ENCODE results near the gene ADARB2. TPM values are rescaled to one million over a fixed set of nuclear protein-coding genes. Genes with fewer than 3 reads are reported as not detected.

The ADARB2 gene
- total RNA-seq = 1 to 10 TPM in 3 of 4 donors, under 1 TPM in 1; 0.80 to 4.9 (median 2.3) TPM

DNA sequence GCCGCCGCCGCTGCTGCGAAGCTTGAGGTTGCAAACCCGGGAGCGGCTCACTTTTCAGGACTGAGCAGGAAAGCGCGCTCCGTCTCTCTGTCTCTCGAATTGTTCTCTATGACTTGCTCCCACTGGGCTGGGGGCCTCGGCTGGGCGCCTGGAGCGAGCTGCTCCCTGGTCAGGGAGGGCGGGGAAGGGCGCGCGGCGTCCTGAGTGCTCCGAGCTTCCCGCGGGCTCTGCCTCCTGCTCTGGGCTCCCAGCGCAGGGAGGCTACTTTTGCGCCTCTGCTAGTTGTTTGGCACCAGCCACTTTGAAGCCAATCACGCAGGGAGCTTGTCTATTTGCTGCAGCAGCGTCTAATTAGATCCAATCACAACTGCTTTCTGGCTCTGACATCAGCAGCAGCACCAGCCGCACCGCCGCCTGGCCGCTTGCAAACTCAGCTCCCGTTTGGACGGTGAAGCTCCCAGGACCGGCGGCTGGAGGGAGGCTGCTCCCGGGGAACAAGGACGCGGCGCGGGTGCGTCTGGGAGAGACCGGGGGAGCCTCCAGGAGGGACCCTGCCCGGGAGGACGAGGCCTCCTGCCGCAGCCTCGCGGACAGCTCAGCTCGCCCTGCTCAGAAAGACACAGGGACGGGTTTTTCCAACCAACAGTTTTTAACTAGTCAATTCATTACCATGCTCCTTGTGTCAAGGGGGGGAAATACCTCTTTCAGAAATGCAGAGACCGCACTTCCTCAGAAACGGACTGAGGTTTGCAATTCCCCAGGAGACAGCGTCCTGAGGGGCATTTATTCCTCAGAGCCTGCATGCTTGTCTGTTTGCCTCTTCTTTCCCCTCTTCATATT lies at the start of gene ADARB2:
ADARB2 (minus strand) TSS at position 304 of the 840 bp plus-strand sequence.
- Histone ChIP-seq H3K4me1 (peaks cover 0 to 12% (median 4%) of the 10 kb centered on the region in 4 donors), H3K27me3 (peaks cover 76% of the 10 kb centered on the region), H3K27ac (no peak within 1 kb of the TSS), H3K4me3 (peak within 1 kb of the TSS in 1 of 4 donors; percentile 18), H3K9me3 (no peaks in the 10 kb centered on the region), H3K36me3 (no peaks in the 10 kb centered on the region)
- in situ Hi-C loops (cut with MboI; ENCODE audit: low pct_ligation_motif_present in 1 of 4, low pct_unique_long_range_greater_than_20kb in 1 of 4, low sequenced_read_pairs in 3 of 4) = no loop called here
- no peak for TF ChIP-seq POLR2AphosphoS5 (IDR thresholded peaks at IDR 0.05)
- TF ChIP-seq EP300 (IDR thresholded peaks at IDR 0.05; ENCODE audit: low read depth) = no peak
- TF ChIP-seq, protein P1, sequence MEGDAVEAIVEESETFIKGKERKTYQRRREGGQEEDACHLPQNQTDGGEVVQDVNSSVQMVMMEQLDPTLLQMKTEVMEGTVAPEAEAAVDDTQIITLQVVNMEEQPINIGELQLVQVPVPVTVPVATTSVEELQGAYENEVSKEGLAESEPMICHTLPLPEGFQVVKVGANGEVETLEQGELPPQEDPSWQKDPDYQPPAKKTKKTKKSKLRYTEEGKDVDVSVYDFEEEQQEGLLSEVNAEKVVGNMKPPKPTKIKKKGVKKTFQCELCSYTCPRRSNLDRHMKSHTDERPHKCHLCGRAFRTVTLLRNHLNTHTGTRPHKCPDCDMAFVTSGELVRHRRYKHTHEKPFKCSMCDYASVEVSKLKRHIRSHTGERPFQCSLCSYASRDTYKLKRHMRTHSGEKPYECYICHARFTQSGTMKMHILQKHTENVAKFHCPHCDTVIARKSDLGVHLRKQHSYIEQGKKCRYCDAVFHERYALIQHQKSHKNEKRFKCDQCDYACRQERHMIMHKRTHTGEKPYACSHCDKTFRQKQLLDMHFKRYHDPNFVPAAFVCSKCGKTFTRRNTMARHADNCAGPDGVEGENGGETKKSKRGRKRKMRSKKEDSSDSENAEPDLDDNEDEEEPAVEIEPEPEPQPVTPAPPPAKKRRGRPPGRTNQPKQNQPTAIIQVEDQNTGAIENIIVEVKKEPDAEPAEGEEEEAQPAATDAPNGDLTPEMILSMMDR (IDR thresholded peaks at IDR 0.05) = no peak
- no peak for TF ChIP-seq POLR2A (IDR thresholded peaks at IDR 0.05)
- intact Hi-C loops (cut with DNase I; ENCODE audit: low total_unique reads) = no loop called here
- DNase-seq = no peak
- WGBS, 2 donors (ENCODE audit: low coverage in 1 of 2) = 0 to 1% methylated on average over 1 to 44 of the region's 50 CpGs

DNA sequence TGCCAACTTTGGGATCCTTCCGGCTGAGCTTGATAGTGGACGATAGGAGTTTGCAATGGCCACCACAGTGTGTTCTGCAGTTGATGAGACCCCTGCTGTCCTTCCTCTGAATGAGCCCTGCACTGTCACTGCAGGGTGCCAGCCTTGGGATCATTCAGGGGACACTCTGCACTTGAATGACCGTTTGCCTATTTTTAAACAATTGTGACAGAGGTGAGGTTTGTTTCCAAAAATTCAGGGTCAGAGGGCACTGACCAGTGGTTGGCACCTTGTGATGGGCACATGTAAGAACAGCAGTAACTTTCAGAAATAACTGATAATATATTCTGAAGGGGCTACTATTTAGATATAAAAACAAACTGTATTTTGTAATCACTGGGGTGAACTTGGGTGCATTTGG lies 48.5 kb upstream of the ADARB2 start:
- intact Hi-C loops (cut with DNase I; ENCODE audit: low total_unique reads) = no loop called here
- 59% methylated on average over 3 of the region's 3 CpGs; no CpG with 5 or more reads in 1 of the 2 donors for WGBS, 2 donors (ENCODE audit: low coverage in 1 of 2)
- Histone ChIP-seq H3K36me3 (no peaks in the 10 kb centered on the region), H3K9me3 (no peaks in the 10 kb centered on the region), H3K4me3 (no peak overlapping the region), H3K27me3 (no peaks in the 10 kb centered on the region), H3K27ac (no peak overlapping the region), H3K4me1 (no peaks in the 10 kb centered on the region)
- no peak for DNase-seq
- in situ Hi-C loops (cut with MboI; ENCODE audit: low pct_ligation_motif_present in 1 of 4, low pct_unique_long_range_greater_than_20kb in 1 of 4, low sequenced_read_pairs in 3 of 4) = no loop called here
- TF ChIP-seq, protein P1 (IDR thresholded peaks at IDR 0.05) = no peak
- TF ChIP-seq POLR2A (IDR thresholded peaks at IDR 0.05) = no peak
- no peak for TF ChIP-seq POLR2AphosphoS5 (IDR thresholded peaks at IDR 0.05)
- TF ChIP-seq EP300 (IDR thresholded peaks at IDR 0.05; ENCODE audit: low read depth) = no peak

DNA sequence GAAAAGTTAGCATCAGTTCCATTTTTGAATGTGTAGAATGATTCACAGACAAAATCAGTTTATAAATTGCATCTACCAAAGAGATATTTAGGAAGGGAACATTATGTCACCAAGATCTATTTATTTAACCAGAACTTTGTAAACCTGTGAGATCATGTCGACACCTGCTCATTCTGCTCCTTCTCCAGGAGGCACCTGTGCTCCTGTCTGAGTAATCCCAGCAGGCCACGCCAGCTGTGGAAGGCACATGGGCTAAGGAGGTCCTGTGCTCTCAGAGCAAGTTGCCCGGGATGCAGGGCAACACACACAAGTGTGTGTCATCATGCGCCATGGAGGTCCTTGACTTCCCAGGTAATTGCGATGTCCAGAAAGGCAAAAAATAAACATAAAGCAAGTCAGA lies 45.5 kb upstream of the ADARB2 start:
- H3K27ac ChIP-seq = no peak overlapping the region
- DNase-seq = no peak
- TF ChIP-seq POLR2A (IDR thresholded peaks at IDR 0.05) (no peak), POLR2AphosphoS5 (IDR thresholded peaks at IDR 0.05) (no peak), EP300 (IDR thresholded peaks at IDR 0.05; ENCODE audit: low read depth) (no peak)
- TF ChIP-seq, protein P1 (IDR thresholded peaks at IDR 0.05) = no peak
- H3K27me3 ChIP-seq = no peaks in the 10 kb centered on the region
- H3K4me1 ChIP-seq = no peaks in the 10 kb centered on the region
- WGBS, 2 donors (ENCODE audit: low coverage in 1 of 2) = 81 to 95% methylated on average over 3 to 5 of the region's 5 CpGs
- no peak overlapping the region for H3K4me3 ChIP-seq
- no peaks in the 10 kb centered on the region for H3K9me3 ChIP-seq
- no peaks in the 10 kb centered on the region for H3K36me3 ChIP-seq
- intact Hi-C loops (cut with DNase I; ENCODE audit: low total_unique reads) = no loop called here
- in situ Hi-C loops (cut with MboI; ENCODE audit: low pct_ligation_motif_present in 1 of 4, low pct_unique_long_range_greater_than_20kb in 1 of 4, low sequenced_read_pairs in 3 of 4) = no loop called here

DNA sequence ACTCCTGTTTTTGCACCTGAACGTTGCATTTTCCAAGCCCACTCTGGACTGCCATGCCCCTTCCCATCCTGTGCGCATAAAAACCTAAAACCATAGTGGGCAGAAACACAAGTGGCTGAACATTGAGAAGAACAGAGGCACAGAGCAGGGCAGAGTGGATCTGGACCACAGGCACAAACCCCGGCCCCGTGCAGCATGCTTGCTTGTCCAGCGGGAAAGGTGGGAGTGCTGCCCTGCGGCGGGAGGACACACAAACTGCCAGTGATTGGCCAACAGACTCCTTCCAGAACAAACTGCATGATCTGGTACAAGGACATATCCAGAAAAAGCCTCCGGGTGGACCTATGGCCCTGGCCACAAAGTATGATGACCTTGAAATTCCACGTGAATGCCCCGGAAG lies 42.5 kb upstream of the ADARB2 start:
- Histone ChIP-seq H3K9me3 (no peaks in the 10 kb centered on the region), H3K4me1 (no peaks in the 10 kb centered on the region), H3K27me3 (no peaks in the 10 kb centered on the region), H3K27ac (no peak overlapping the region), H3K4me3 (no peak overlapping the region), H3K36me3 (no peaks in the 10 kb centered on the region)
- DNase-seq = no peak
- WGBS, 2 donors (ENCODE audit: low coverage in 1 of 2) = 80 to 83% methylated on average over 1 to 10 of the region's 10 CpGs
- in situ Hi-C loops (cut with MboI; ENCODE audit: low pct_ligation_motif_present in 1 of 4, low pct_unique_long_range_greater_than_20kb in 1 of 4, low sequenced_read_pairs in 3 of 4) = no loop called here
- intact Hi-C loops (cut with DNase I; ENCODE audit: low total_unique reads) = no loop called here
- TF ChIP-seq, protein P1 (IDR thresholded peaks at IDR 0.05) = no peak
- no peak for TF ChIP-seq EP300 (IDR thresholded peaks at IDR 0.05; ENCODE audit: low read depth)
- no peak for TF ChIP-seq POLR2A (IDR thresholded peaks at IDR 0.05)
- no peak for TF ChIP-seq POLR2AphosphoS5 (IDR thresholded peaks at IDR 0.05)
